Panc1 (cell line): ENCODE data around the gene CD3D. TPM values are rescaled to one million over a fixed set of nuclear protein-coding genes. Genes with fewer than 3 reads are reported as not detected.

ENCODE experiments used
- ATAC-seq: fragments of 200-7000 bp; cut with Tn5 transposase; 2 replicates; pipeline ENCODE4 v1.9.1; 2020; ENCODE audit warnings: mild to moderate bottlenecking, moderate library complexity
- BruUV-seq: library from RNA; stranded (reverse); fragments of 400-500 nt; replicated peaks from 2 replicates; lab custom pipeline; 2021; lab: Mats Ljungman, UMichigan
- CTCF ChIA-PET: fragments of 300-600 bp; sonication (Branson Sonifier 250); formaldehyde crosslinking; loops from one replicate; lab custom pipeline; 2022; ENCODE audit warnings: antibody characterized with exemption; lab: Charles Lee
- POLR2A ChIA-PET: fragments of 300-600 bp; sonication (Branson Sonifier 250); formaldehyde crosslinking; loops from one replicate; lab custom pipeline; 2022; ENCODE audit warnings: antibody characterized with exemption; lab: Charles Lee
- DNase-seq: peaks from one replicate; pipeline ENCODE4 v3.0.0-alpha.2; 2010; ENCODE audit warnings: low read depth, low spot score
- H3K27ac ChIP-seq: 2 replicates; pipeline ENCODE4 v1.5.1; 2011; ENCODE audit warnings: mild to moderate bottlenecking, low read length, inconsistent platforms
- H3K27me3 ChIP-seq: fragments of 200-500 bp; sonication (Bioruptor generic); 2 replicates; pipeline ENCODE4 v1.6.0; 2014; ENCODE audit warnings: low read length, inconsistent platforms; ENCODE audit not compliant: control insufficient read depth, insufficient read depth
- H3K36me3 ChIP-seq: fragments of 200-500 bp; sonication (Bioruptor generic); 2 replicates; pipeline ENCODE4 v1.5.1; 2014; ENCODE audit warnings: inconsistent platforms, mild to moderate bottlenecking, low read length, moderate library complexity; ENCODE audit not compliant: control insufficient read depth, insufficient read depth
- H3K4me1 ChIP-seq: 2 replicates; pipeline ENCODE4 v1.5.1; 2011; ENCODE audit warnings: inconsistent platforms, mild to moderate bottlenecking, low read length, moderate library complexity; ENCODE audit not compliant: control insufficient read depth, insufficient read depth
- H3K4me3 ChIP-seq, 2 experiments: 2 replicates each; pipeline ENCODE4 v1.5.1; 2011 to 2012; ENCODE audit warnings: low read depth in 2 of 2, low read length in 2 of 2, mild to moderate bottlenecking in 2 of 2, inconsistent platforms in 1 of 2, moderate library complexity in 1 of 2
- H3K9me3 ChIP-seq: fragments of 200-500 bp; sonication (Bioruptor generic); 2 replicates; pipeline ENCODE4 v1.5.1; 2014; ENCODE audit warnings: low read depth, mild to moderate bottlenecking, inconsistent platforms, low read length, moderate library complexity; ENCODE audit not compliant: control insufficient read depth, insufficient read depth
- POLR2AphosphoS5 ChIP-seq: IDR thresholded peaks from 2 replicates; pipeline ENCODE4 v1.6.1; 2012; ENCODE audit warnings: mild to moderate bottlenecking, low read depth, low read length, moderate library complexity
- SIN3A ChIP-seq: IDR thresholded peaks from 2 replicates; pipeline ENCODE4 v1.6.1; 2012; ENCODE audit warnings: low read depth, mild to moderate bottlenecking, low read length, moderate library complexity, borderline replicate concordance; ENCODE audit not compliant: insufficient read depth
- TCF7L2 ChIP-seq: IDR thresholded peaks from 2 replicates; pipeline ENCODE4 v1.6.1; 2011; ENCODE audit warnings: mild to moderate bottlenecking, low read depth, low read length, inconsistent platforms
- in situ Hi-C: cut with HindIII; loops from 2 replicates; pipeline ENCODE4 v1.10.0; 2016; ENCODE audit warnings: low sequenced_read_pairs, low pct_unique_long_range_greater_than_20kb
- intact Hi-C: fragments of 100-400 bp; cut with micrococcal nuclease; formaldehyde crosslinking; loops from one replicate; pipeline ENCODE4 v1.10.0; 2022; ENCODE audit not compliant: unreplicated experiment
- total RNA-seq: library from RNA; stranded (reverse); gene quantifications from one replicate; pipeline ENCODE4 v1.2.1, GENCODE V29; 2021; ENCODE audit not compliant: unreplicated experiment
- TF ChIP-seq, protein P1 (sequence below): fragments of 450-650 bp; IDR thresholded peaks from 2 replicates; pipeline ENCODE4 v1.5.1; 2017; ENCODE audit warnings: mild to moderate bottlenecking
- TF ChIP-seq, protein P2 (sequence below), 2 experiments: IDR thresholded peaks; 2 replicates each; pipeline ENCODE4 v1.6.1; 2011 to 2012; ENCODE audit warnings: low read depth in 2 of 2, control low read depth in 1 of 2, low read length in 1 of 2, mild to moderate bottlenecking in 1 of 2, moderate library complexity in 1 of 2; ENCODE audit not compliant: insufficient read depth in 1 of 2

The CD3D gene
- total RNA-seq, 1 experiment from 2014 or later: 0.39 TPM

DNA sequence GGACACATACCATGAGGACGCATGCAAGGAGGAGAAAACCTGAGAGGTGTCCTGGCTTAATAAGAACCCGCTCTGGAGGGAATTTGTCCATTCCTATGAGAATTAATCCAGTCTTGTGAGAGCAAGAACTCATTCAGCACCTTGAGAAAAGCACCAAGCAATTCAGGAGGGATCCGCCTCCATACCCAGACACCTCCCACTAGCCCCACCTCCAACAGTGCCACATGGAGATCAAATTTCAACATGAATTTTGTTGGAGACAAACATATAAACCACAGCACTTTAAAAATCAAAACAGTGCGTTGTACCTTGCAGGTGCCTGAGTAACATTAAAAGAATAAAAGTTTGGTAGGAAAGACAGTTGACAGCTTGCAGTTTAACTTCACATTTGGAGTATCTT, 28.3 kb upstream of the CD3D start:
- DNase-seq: no peak
- no peaks in the 10 kb centered on the region for H3K4me1 ChIP-seq
- BruUV-seq: no TSS peak
- ChIA-PET CTCF (interaction anchor here (0.6 kb wide), 1 partner anchor 224 kb away, joined by 3 read pairs; no protein-coding TSS in a partner anchor), POLR2A (interaction anchor here (0.6 kb wide), 1 partner anchor 114 kb away, joined by 3 read pairs; no protein-coding TSS in a partner anchor)
- no peak; the same call in 1 of the 2 replicates for ATAC-seq
- in situ Hi-C loops (no loop called here), intact Hi-C loops (no loop called here)
- TF ChIP-seq, protein P1, sequence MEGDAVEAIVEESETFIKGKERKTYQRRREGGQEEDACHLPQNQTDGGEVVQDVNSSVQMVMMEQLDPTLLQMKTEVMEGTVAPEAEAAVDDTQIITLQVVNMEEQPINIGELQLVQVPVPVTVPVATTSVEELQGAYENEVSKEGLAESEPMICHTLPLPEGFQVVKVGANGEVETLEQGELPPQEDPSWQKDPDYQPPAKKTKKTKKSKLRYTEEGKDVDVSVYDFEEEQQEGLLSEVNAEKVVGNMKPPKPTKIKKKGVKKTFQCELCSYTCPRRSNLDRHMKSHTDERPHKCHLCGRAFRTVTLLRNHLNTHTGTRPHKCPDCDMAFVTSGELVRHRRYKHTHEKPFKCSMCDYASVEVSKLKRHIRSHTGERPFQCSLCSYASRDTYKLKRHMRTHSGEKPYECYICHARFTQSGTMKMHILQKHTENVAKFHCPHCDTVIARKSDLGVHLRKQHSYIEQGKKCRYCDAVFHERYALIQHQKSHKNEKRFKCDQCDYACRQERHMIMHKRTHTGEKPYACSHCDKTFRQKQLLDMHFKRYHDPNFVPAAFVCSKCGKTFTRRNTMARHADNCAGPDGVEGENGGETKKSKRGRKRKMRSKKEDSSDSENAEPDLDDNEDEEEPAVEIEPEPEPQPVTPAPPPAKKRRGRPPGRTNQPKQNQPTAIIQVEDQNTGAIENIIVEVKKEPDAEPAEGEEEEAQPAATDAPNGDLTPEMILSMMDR: no peak
- TF ChIP-seq SIN3A: no peak
- no peak for TF ChIP-seq POLR2AphosphoS5
- TF ChIP-seq, protein P2, sequence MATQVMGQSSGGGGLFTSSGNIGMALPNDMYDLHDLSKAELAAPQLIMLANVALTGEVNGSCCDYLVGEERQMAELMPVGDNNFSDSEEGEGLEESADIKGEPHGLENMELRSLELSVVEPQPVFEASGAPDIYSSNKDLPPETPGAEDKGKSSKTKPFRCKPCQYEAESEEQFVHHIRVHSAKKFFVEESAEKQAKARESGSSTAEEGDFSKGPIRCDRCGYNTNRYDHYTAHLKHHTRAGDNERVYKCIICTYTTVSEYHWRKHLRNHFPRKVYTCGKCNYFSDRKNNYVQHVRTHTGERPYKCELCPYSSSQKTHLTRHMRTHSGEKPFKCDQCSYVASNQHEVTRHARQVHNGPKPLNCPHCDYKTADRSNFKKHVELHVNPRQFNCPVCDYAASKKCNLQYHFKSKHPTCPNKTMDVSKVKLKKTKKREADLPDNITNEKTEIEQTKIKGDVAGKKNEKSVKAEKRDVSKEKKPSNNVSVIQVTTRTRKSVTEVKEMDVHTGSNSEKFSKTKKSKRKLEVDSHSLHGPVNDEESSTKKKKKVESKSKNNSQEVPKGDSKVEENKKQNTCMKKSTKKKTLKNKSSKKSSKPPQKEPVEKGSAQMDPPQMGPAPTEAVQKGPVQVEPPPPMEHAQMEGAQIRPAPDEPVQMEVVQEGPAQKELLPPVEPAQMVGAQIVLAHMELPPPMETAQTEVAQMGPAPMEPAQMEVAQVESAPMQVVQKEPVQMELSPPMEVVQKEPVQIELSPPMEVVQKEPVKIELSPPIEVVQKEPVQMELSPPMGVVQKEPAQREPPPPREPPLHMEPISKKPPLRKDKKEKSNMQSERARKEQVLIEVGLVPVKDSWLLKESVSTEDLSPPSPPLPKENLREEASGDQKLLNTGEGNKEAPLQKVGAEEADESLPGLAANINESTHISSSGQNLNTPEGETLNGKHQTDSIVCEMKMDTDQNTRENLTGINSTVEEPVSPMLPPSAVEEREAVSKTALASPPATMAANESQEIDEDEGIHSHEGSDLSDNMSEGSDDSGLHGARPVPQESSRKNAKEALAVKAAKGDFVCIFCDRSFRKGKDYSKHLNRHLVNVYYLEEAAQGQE (IDR thresholded peaks at IDR 0.05; ENCODE audit: insufficient read depth in 1 of 2, low read depth in 2 of 2, low read length in 1 of 2): no peak
- no peak for TF ChIP-seq TCF7L2
- no peak overlapping the region for H3K4me3 ChIP-seq
- H3K27me3 ChIP-seq: no peaks in the 10 kb centered on the region
- no peak overlapping the region for H3K27ac ChIP-seq
- H3K9me3 ChIP-seq: no peaks in the 10 kb centered on the region
- H3K36me3 ChIP-seq: peaks cover 48% of the 10 kb centered on the region

DNA sequence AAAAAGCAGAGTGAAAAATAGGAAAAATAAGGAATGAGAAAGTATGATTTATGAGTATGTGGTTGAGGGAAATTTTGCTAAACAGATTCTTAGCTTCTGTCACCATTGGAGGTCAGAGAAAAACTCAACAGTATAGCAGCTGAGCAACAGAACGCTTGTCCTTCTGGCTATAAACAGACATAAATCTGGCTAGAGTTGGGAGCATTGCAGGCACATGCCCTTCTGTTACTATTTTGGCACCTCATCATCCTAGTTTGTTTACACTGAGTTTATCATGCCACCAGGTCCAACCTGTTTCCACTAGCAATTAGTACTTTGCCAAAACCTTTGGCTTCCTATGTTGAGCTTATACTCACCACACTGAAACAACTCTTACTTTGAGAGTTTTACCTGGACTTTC, 23.8 kb upstream of the CD3D start:
- CTCF ChIA-PET: no interaction called here

More for the DNA sequence above, 23.8 kb upstream of the CD3D start:
- TF ChIP-seq, protein P1: no peak
- no peak for TF ChIP-seq POLR2AphosphoS5
- TF ChIP-seq TCF7L2: no peak
- no peak for TF ChIP-seq SIN3A
- TF ChIP-seq, protein P2 (IDR thresholded peaks at IDR 0.05; ENCODE audit: insufficient read depth in 1 of 2, low read depth in 2 of 2, low read length in 1 of 2): no peak
- no TSS peak for BruUV-seq
- 0 out of 2 replicates have a peak, but pooled peaks cover 4% of the 10 kb centered on the region for H3K4me1 ChIP-seq
- H3K9me3 ChIP-seq: no peaks in the 10 kb centered on the region
- intact Hi-C loops: no loop called here
- no peak overlapping the region for H3K27ac ChIP-seq
- POLR2A ChIA-PET: interaction anchor here (0.5 to 0.7 kb wide), 3 partner anchors 30 to 210 kb away, joined by 3 to 5 read pairs (median 4); no protein-coding TSS in a partner anchor
- no peaks in the 10 kb centered on the region for H3K27me3 ChIP-seq
- peaks cover 34% of the 10 kb centered on the region for H3K36me3 ChIP-seq
- in situ Hi-C loops: no loop called here
- H3K4me3 ChIP-seq: no peak overlapping the region
- DNase-seq (no peak), ATAC-seq (no peak)
